ENCODE results near the gene NHERF2.

DNA sequence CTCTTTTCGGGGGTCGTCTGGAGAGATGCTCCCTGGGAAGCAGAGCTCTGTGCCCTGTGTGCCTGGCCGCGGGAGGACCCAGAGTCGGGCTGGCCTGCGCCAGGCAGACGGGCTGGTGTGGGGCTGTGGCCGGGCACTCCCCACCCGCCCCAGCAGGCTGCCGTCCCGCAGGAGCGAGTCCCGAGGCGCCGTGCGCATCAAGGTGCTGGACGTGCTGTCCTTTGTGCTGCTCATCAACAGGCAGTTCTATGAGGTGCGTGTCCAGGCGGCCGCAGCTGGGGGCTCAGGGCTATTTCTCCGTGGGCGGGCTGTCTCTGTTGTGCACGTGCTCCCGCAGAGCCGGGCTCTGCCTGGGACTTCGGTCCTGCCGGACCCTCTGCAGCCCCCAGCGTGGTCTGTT is 36.1 kb downstream of the NHERF2 start:
- TF ChIP-seq RFX5 (IDR thresholded peaks at IDR 0.05) (no peak), SMC3 (IDR thresholded peaks at IDR 0.05) (no peak)
- TF ChIP-seq, protein P1, sequence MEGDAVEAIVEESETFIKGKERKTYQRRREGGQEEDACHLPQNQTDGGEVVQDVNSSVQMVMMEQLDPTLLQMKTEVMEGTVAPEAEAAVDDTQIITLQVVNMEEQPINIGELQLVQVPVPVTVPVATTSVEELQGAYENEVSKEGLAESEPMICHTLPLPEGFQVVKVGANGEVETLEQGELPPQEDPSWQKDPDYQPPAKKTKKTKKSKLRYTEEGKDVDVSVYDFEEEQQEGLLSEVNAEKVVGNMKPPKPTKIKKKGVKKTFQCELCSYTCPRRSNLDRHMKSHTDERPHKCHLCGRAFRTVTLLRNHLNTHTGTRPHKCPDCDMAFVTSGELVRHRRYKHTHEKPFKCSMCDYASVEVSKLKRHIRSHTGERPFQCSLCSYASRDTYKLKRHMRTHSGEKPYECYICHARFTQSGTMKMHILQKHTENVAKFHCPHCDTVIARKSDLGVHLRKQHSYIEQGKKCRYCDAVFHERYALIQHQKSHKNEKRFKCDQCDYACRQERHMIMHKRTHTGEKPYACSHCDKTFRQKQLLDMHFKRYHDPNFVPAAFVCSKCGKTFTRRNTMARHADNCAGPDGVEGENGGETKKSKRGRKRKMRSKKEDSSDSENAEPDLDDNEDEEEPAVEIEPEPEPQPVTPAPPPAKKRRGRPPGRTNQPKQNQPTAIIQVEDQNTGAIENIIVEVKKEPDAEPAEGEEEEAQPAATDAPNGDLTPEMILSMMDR (IDR thresholded peaks at IDR 0.05) = no peak
